Neural cell (in vitro differentiated cells): ENCODE data around the gene GTF2F2. TPM values are rescaled to one million over a fixed set of nuclear protein-coding genes. Genes with fewer than 3 reads are reported as not detected.

ENCODE experiments used
- H2AFZ ChIP-seq: fragments of 200-600, 300-800 bp; sonication (generic), shearing (Covaris generic); 2 replicates; pipeline ENCODE4 v1.6.0; 2014; ENCODE audit warnings: low read depth, mild to moderate bottlenecking, antibody characterized with exemption, low read length, moderate library complexity
- H3F3A ChIP-seq: fragments of 200-600 bp; shearing (Covaris generic); 2 replicates; pipeline ENCODE4 v1.6.1; 2016; ENCODE audit warnings: mild to moderate bottlenecking, moderate library complexity, mixed read lengths, antibody characterized with exemption, low read length; ENCODE audit not compliant: insufficient read depth, poor library complexity, severe bottlenecking
- H3K27ac ChIP-seq: fragments of 200-600, 300-800 bp; sonication (generic), shearing (Covaris generic); 2 replicates; pipeline ENCODE4 v1.5.1; 2014; ENCODE audit warnings: mild to moderate bottlenecking, low read length, moderate library complexity
- H3K27me3 ChIP-seq: fragments of 300-800, 200-600 bp; sonication (generic), shearing (Covaris generic); 2 replicates; pipeline ENCODE4 v1.6.0; 2014; ENCODE audit warnings: mild to moderate bottlenecking, low read depth, low read length, moderate library complexity; ENCODE audit not compliant: insufficient read depth
- H3K36me3 ChIP-seq: fragments of 300-800, 200-600 bp; sonication (generic), shearing (Covaris generic); 2 replicates; pipeline ENCODE4 v1.5.1; 2014; ENCODE audit warnings: mild to moderate bottlenecking, antibody characterized with exemption, low read length, moderate library complexity; ENCODE audit not compliant: insufficient read depth
- H3K4me2 ChIP-seq: fragments of 300-800, 200-600 bp; sonication (generic), shearing (Covaris generic); 2 replicates; pipeline ENCODE4 v1.6.0; 2014; ENCODE audit warnings: mild to moderate bottlenecking, low read length
- H3K4me3 ChIP-seq: fragments of 300-800, 200-600 bp; sonication (generic), shearing (Covaris generic); 2 replicates; pipeline ENCODE4 v1.5.1; 2014; ENCODE audit warnings: mild to moderate bottlenecking, low read length, moderate library complexity
- H3K79me2 ChIP-seq: fragments of 200-600 bp; shearing (Covaris generic); replicated peaks from 2 replicates; pipeline ENCODE4 v1.6.0; 2014; ENCODE audit warnings: mild to moderate bottlenecking, low read length, moderate library complexity; ENCODE audit not compliant: insufficient read depth
- H3K9ac ChIP-seq: fragments of 300-800, 200-600 bp; sonication (generic), shearing (Covaris generic); 2 replicates; pipeline ENCODE4 v1.6.1; 2016; ENCODE audit warnings: mild to moderate bottlenecking, low read length, mixed read lengths
- H3K9me2 ChIP-seq: fragments of 200-600 bp; shearing (Covaris generic); 2 replicates; pipeline ENCODE4 v1.6.1; 2016; ENCODE audit warnings: mild to moderate bottlenecking, low read length, mixed read lengths; ENCODE audit not compliant: insufficient read depth
- H3K9me3 ChIP-seq: fragments of 200-600, 300-800 bp; sonication (generic), shearing (Covaris generic); 2 replicates; pipeline ENCODE4 v1.6.1; 2016; ENCODE audit warnings: mild to moderate bottlenecking, mixed run types, low read length, moderate library complexity, mixed read lengths
- H4K20me1 ChIP-seq: fragments of 200-600 bp; shearing (Covaris generic); 2 replicates; pipeline ENCODE4 v1.6.1; 2016; ENCODE audit warnings: mild to moderate bottlenecking, mixed run types; ENCODE audit not compliant: insufficient read depth
- CTCF ChIP-seq: fragments of 450-650 bp; IDR thresholded peaks from 2 replicates; pipeline ENCODE4 v1.5.1; 2014; ENCODE audit warnings: antibody characterized with exemption, mild to moderate bottlenecking, moderate library complexity; ENCODE audit not compliant: poor library complexity, severe bottlenecking
- EP300 ChIP-seq: fragments of 450-650 bp; conservative IDR thresholded peaks from 2 replicates; pipeline ENCODE4 v1.6.1; 2014; ENCODE audit warnings: antibody characterized with exemption, mild to moderate bottlenecking, moderate library complexity; ENCODE audit not compliant: poor library complexity, severe bottlenecking
- EZH2 ChIP-seq: fragments of 200-600, 300-800 bp; shearing (Covaris generic), sonication (generic); IDR thresholded peaks from 2 replicates; pipeline ENCODE4 v1.6.1; 2014; ENCODE audit warnings: antibody characterized with exemption, low read length, borderline replicate concordance, mild to moderate bottlenecking; ENCODE audit not compliant: insufficient read depth, poor library complexity, severe bottlenecking
- MXI1 ChIP-seq: fragments of 450-650 bp; conservative IDR thresholded peaks from 2 replicates; pipeline ENCODE4 v1.6.1; 2014; ENCODE audit warnings: antibody characterized with exemption, mild to moderate bottlenecking; ENCODE audit not compliant: poor library complexity, severe bottlenecking
- POLR2AphosphoS5 ChIP-seq: IDR thresholded peaks from 2 replicates; pipeline ENCODE4 v1.6.1; 2012
- RAD21 ChIP-seq: fragments of 450-650 bp; conservative IDR thresholded peaks from 2 replicates; pipeline ENCODE4 v1.6.1; 2014; ENCODE audit warnings: antibody characterized with exemption, mild to moderate bottlenecking, moderate library complexity
- REST ChIP-seq: IDR thresholded peaks from 2 replicates; pipeline ENCODE4 v1.6.1; 2012; ENCODE audit warnings: borderline replicate concordance
- SMC3 ChIP-seq: fragments of 450-650 bp; conservative IDR thresholded peaks from 2 replicates; pipeline ENCODE4 v1.6.1; 2014; ENCODE audit warnings: antibody characterized with exemption, mild to moderate bottlenecking, moderate library complexity; ENCODE audit not compliant: poor library complexity
- TAF1 ChIP-seq: IDR thresholded peaks from 2 replicates; pipeline ENCODE4 v1.6.1; 2012; ENCODE audit warnings: low read depth
- polyA plus RNA-seq: library from polyadenylated mRNA; depleted of rRNA; stranded (reverse); fragments of >200 nt; gene quantifications from 2 replicates; pipeline ENCODE4 v1.2.3, GENCODE V29; 2014

The GTF2F2 gene
- polyA plus RNA-seq, 1 donor from 2014 or later: 29.6 TPM

DNA sequence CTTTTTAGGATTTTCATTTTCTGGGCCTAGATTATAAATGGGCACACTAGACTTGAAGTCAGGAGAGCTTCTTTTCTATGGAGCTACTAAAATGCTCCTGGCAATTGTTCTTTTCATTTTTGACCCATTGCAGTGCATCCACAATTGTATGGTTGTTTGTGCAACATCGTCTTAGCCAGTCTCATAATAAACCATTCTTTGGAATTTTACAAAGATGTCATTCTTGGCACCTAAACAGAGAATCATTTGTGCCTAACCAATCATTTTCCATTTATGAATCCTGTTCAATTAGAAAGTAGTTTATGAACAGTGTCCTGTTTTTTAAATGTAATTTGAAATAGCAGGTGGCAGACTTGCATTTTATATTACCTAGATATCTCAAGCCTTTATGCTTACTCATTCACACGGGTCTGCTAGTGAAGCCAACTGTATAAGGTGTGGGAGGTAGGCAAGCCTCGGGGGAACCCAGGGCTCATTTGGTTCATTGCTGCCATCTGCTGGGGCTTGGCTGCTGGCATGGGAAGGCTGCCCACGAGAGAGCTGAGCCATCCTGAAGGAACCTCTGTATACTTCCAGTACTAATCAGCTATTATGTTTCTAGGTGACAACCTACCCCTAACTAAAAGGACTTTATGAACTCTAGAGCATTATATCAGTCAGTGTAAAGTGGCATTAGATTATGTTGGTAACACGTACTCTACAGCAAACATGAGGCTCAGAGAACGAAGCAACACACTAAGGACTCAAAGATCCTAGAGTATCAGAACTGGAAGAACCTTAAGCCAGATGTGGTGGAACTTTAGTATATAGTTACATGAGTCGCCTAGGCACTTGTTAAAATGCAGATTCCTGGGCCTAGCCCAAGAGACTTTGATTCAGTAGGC lies 160.7 kb downstream of the GTF2F2 start:
- H3K4me2 ChIP-seq: no peak overlapping the region
- no peaks in the 10 kb centered on the region for H3K36me3 ChIP-seq
- no peaks in the 10 kb centered on the region for H3K9me2 ChIP-seq
- H4K20me1 ChIP-seq: no peaks in the 10 kb centered on the region
- no peak overlapping the region for H3K27ac ChIP-seq
- no peak overlapping the region for H3K4me3 ChIP-seq
- H3K27me3 ChIP-seq: no peaks in the 10 kb centered on the region
- H3K9me3 ChIP-seq: no peaks in the 10 kb centered on the region
- TF ChIP-seq CTCF: peak; percentile 59
- TF ChIP-seq MXI1: no peak
- no peak for TF ChIP-seq POLR2AphosphoS5
- TF ChIP-seq RAD21: peak; percentile 68
- TF ChIP-seq REST: no peak
- TF ChIP-seq EZH2: no peak
- no peak for TF ChIP-seq EP300
- no peak for TF ChIP-seq TAF1
- peak; percentile 71 for TF ChIP-seq SMC3
- no peak overlapping the region for H2AFZ ChIP-seq
- H3K9ac ChIP-seq: no peak overlapping the region
- H3F3A ChIP-seq: no peaks in the 10 kb centered on the region
- H3K79me2 ChIP-seq: no peaks in the 10 kb centered on the region

GRCh38 chr13:45282994-45283393 lies 162.7 kb downstream of the GTF2F2 start:
- no peak overlapping the region for H3K9ac ChIP-seq

More at GRCh38 chr13:45282994-45283393, 162.7 kb downstream of the GTF2F2 start:
- no peak overlapping the region for H2AFZ ChIP-seq
- H3K9me3 ChIP-seq: no peaks in the 10 kb centered on the region
- TF ChIP-seq EP300: no peak
- TF ChIP-seq CTCF: no peak
- TF ChIP-seq EZH2: no peak
- no peak for TF ChIP-seq TAF1
- no peak for TF ChIP-seq RAD21
- TF ChIP-seq REST: no peak
- TF ChIP-seq POLR2AphosphoS5: no peak
- TF ChIP-seq MXI1: no peak
- no peak for TF ChIP-seq SMC3
- no peak overlapping the region for H3K4me3 ChIP-seq
- H3K27me3 ChIP-seq: no peaks in the 10 kb centered on the region
- H4K20me1 ChIP-seq: no peaks in the 10 kb centered on the region
- no peaks in the 10 kb centered on the region for H3K79me2 ChIP-seq
- H3K27ac ChIP-seq: no peak overlapping the region
- H3K4me2 ChIP-seq: no peak overlapping the region
- no peaks in the 10 kb centered on the region for H3F3A ChIP-seq
- H3K9me2 ChIP-seq: no peaks in the 10 kb centered on the region
- no peaks in the 10 kb centered on the region for H3K36me3 ChIP-seq
